ENCODE measurements around the gene PRTN3.

Gene PRTN3

DNA sequence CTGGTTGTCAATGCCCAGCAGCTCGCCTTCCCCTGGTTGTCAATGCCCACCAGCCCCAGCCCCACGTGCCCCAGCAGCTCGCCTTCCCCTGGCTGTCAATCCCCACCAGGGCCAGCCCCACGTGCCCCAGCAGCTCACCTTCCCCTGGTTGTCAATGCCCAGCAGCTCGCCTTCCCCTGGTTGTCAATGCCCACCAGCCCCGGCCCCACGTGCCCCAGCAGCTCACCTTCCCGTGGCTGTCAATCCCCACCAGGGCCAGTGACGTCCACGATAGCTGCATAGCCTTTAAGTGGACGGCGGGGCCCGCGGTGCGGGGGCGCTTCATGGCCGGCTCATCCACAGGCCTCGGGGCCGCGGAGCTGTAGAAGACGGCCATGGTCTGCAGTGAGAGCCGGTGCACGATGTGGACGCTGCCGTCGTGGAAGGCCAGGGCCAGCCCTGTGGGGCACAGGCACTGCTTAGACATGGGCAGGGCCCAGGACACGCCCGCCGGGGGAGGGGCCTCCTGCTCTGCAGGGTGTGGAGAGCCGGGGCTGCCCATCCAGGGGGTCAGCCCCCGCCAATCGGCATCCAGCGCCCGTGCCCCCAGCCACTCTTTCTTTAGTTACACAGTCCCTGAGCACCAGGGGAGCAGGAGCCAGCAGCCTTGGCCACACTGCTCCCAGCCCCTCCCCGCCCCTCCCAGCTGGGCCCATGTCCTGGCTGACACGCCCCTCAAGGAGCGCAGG lies 39.1 kb downstream of the PRTN3 start:
- H3K23ac ChIP-seq (ENCODE audit: low read depth, low read length, poor library complexity): peak overlapping the region; percentile 85
- WGBS, 2 donors (ENCODE audit: extremely low coverage in 2 of 2, insufficient read length in 2 of 2, insufficient replicate concordance in 1 of 2): no CpG with 5 or more reads among the region's 37 CpGs
- H4K91ac ChIP-seq (ENCODE audit: low read depth, low read length, poor library complexity): no peak overlapping the region
- no peak overlapping the region for H3K4ac ChIP-seq (ENCODE audit: low read length)
- peaks cover 12% of the 10 kb centered on the region for H3K79me1 ChIP-seq (ENCODE audit: low read depth, low read length)
- no peak overlapping the region for H2BK15ac ChIP-seq (ENCODE audit: low read length)
- no peak overlapping the region for H4K8ac ChIP-seq (ENCODE audit: low read depth, low read length)
- H3K27ac ChIP-seq (replicated peaks; ENCODE audit: low read length): no peak overlapping the region
- no peaks in the 10 kb centered on the region for H3K27me3 ChIP-seq (ENCODE audit: control insufficient read depth in 3 of 3, insufficient read depth in 3 of 3, low read depth in 1 of 3, low read length in 3 of 3)
- H3K9me3 ChIP-seq (replicated peaks in 1 of 2; ENCODE audit: control insufficient read depth in 2 of 2, insufficient read depth in 1 of 2, low read depth in 1 of 2, low read length in 2 of 2): peaks cover 0 to 6% of the 10 kb centered on the region in 2 donors
- H3K4me1 ChIP-seq (ENCODE audit: control insufficient read depth in 2 of 2, insufficient read depth in 1 of 2, low read depth in 1 of 2, low read length in 2 of 2): no peaks in the 10 kb centered on the region
- H2BK5ac ChIP-seq (ENCODE audit: low read length): no peak overlapping the region
- no peak overlapping the region for H3K4me3 ChIP-seq (ENCODE audit: low read length in 2 of 2)
- no peak overlapping the region for H3K14ac ChIP-seq (ENCODE audit: low read length)
- H2AK5ac ChIP-seq (ENCODE audit: low read depth, low read length): no peak overlapping the region
- peaks cover 53 to 76% of the 10 kb centered on the region in 2 donors for H3K36me3 ChIP-seq (replicated peaks in 1 of 2; ENCODE audit: control insufficient read depth in 2 of 2, insufficient read depth in 2 of 2, low read length in 2 of 2)
- no peak overlapping the region for H3K9ac ChIP-seq (ENCODE audit: low read depth, low read length, poor library complexity)
- no peak overlapping the region for H2BK120ac ChIP-seq (ENCODE audit: low read depth, low read length)
- no peak overlapping the region for H2AFZ ChIP-seq (ENCODE audit: low read length)
- no peak for DNase-seq (ENCODE audit: low spot score)
- no peak overlapping the region for H3K4me2 ChIP-seq (ENCODE audit: insufficient read depth, low read length, poor library complexity, severe bottlenecking)
- no peak overlapping the region for H3K18ac ChIP-seq (ENCODE audit: low read length)
- H2BK12ac ChIP-seq (ENCODE audit: low read length): no peak overlapping the region

DNA sequence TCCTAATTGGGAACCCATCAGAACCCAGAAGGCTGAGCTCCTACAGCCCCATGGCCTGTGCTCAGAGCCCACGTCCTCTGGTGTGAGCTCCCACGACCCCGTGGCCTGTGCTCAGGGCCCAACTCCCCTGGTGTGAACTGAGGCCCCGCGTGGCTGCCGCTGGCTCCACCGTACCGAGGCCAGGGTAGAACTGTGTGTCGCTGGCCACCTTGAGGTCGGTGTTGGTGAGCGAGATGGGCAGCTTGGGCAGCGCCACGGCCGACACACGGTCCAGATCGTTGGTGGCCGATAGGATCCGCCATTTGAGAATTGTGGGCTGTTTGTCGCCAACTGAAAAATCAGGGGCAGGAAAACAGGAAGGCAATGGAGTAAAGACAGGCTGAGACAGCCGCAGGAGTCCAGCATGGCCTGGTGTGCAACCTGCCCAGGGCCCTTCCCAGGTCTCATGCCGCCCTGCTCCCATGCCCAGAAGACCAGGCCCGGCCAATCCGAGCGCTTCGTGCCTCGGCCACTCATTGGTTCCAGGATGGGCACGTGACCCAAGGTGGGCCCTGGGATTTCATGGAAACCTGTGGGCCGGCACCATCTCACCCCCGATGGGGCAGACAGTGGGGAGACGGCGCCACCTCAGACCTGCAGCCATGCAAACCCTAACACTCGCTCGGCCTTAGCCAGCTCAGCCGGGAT lies 40.7 kb downstream of the PRTN3 start:
- H4K91ac ChIP-seq (ENCODE audit: low read depth, low read length, poor library complexity): no peak overlapping the region
- peak overlapping the region; percentile 73 for H3K23ac ChIP-seq (ENCODE audit: low read depth, low read length, poor library complexity)
- no peak overlapping the region for H2AFZ ChIP-seq (ENCODE audit: low read length)
- no peak overlapping the region for H3K14ac ChIP-seq (ENCODE audit: low read length)
- no peak overlapping the region for H3K18ac ChIP-seq (ENCODE audit: low read length)
- peak overlapping the region; percentile 66 for H2BK5ac ChIP-seq (ENCODE audit: low read length)
- H3K36me3 ChIP-seq (replicated peaks in 1 of 2; ENCODE audit: control insufficient read depth in 2 of 2, insufficient read depth in 2 of 2, low read length in 2 of 2): peaks cover 50 to 77% of the 10 kb centered on the region in 2 donors
- no CpG with 5 or more reads among the region's 34 CpGs for WGBS, 2 donors (ENCODE audit: extremely low coverage in 2 of 2, insufficient read length in 2 of 2, insufficient replicate concordance in 1 of 2)
- H3K27me3 ChIP-seq (ENCODE audit: control insufficient read depth in 3 of 3, insufficient read depth in 3 of 3, low read depth in 1 of 3, low read length in 3 of 3): no peaks in the 10 kb centered on the region
- DNase-seq (ENCODE audit: low spot score): no peak
- no peak overlapping the region for H3K27ac ChIP-seq (replicated peaks; ENCODE audit: low read length)
- peak overlapping the region; percentile 75 for H2AK5ac ChIP-seq (ENCODE audit: low read depth, low read length)
- H2BK12ac ChIP-seq (ENCODE audit: low read length): no peak overlapping the region
- peak overlapping the region; percentile 43 for H4K8ac ChIP-seq (ENCODE audit: low read depth, low read length)
- no peak overlapping the region for H2BK120ac ChIP-seq (ENCODE audit: low read depth, low read length)
- H3K4me3 ChIP-seq (ENCODE audit: low read length in 2 of 2): peak overlapping the region in 1 of 2 donors; percentile 18
- peak overlapping the region; percentile 44 for H3K9ac ChIP-seq (ENCODE audit: low read depth, low read length, poor library complexity)
- no peak overlapping the region for H3K4me2 ChIP-seq (ENCODE audit: insufficient read depth, low read length, poor library complexity, severe bottlenecking)
- H3K4me1 ChIP-seq (ENCODE audit: control insufficient read depth in 2 of 2, insufficient read depth in 1 of 2, low read depth in 1 of 2, low read length in 2 of 2): no peaks in the 10 kb centered on the region
- H3K4ac ChIP-seq (ENCODE audit: low read length): no peak overlapping the region
- peaks cover 15% of the 10 kb centered on the region for H3K79me1 ChIP-seq (ENCODE audit: low read depth, low read length)
- H3K9me3 ChIP-seq (replicated peaks in 1 of 2; ENCODE audit: control insufficient read depth in 2 of 2, insufficient read depth in 1 of 2, low read depth in 1 of 2, low read length in 2 of 2): peaks cover 0 to 6% of the 10 kb centered on the region in 2 donors
- H2BK15ac ChIP-seq (ENCODE audit: low read length): no peak overlapping the region

DNA sequence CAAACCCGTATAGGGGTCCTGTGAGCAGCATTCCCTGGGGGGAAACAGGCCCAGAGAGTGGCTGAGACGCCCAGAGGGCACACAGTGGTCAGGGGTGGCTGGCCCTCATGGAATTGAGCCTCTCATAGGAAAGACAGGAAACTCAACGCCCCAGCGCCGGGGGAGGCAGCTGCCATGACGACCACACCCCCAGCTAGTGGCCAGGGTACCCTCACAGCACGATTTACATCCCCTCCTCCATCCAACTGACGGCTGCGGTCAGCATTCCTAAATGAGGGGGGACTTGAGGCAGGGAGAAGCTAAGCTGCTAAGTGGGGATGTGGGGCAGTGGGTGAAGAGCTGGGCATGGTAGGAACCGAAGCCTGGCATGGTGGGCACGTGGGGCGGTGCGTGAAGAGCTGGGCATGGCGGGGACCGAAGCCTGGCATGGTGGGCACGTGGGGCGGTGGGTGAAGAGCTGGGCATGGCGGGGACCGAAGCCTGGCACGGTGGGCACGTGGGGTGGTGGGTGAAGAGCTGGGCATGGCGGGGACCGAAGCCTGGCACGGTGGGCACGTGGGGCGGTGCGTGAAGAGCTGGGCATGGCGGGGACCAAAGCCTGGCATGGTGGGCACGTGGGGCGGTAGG lies 42.2 kb downstream of the PRTN3 start:
- Histone ChIP-seq H3K14ac (ENCODE audit: low read length) (no peak overlapping the region), H2BK15ac (ENCODE audit: low read length) (no peak overlapping the region), H3K27me3 (ENCODE audit: control insufficient read depth in 3 of 3, insufficient read depth in 3 of 3, low read depth in 1 of 3, low read length in 3 of 3) (no peaks in the 10 kb centered on the region), H3K9me3 (replicated peaks in 1 of 2; ENCODE audit: control insufficient read depth in 2 of 2, insufficient read depth in 1 of 2, low read depth in 1 of 2, low read length in 2 of 2) (peaks cover 0 to 6% of the 10 kb centered on the region in 2 donors), H3K18ac (ENCODE audit: low read length) (no peak overlapping the region), H3K4me1 (ENCODE audit: control insufficient read depth in 2 of 2, insufficient read depth in 1 of 2, low read depth in 1 of 2, low read length in 2 of 2) (no peaks in the 10 kb centered on the region), H2BK120ac (ENCODE audit: low read depth, low read length) (no peak overlapping the region), H2BK12ac (ENCODE audit: low read length) (no peak overlapping the region), H2AFZ (ENCODE audit: low read length) (no peak overlapping the region), H3K79me1 (ENCODE audit: low read depth, low read length) (peaks cover 12% of the 10 kb centered on the region), H4K8ac (ENCODE audit: low read depth, low read length) (peak overlapping the region; percentile 17), H3K4ac (ENCODE audit: low read length) (no peak overlapping the region), H3K4me2 (ENCODE audit: insufficient read depth, low read length, poor library complexity, severe bottlenecking) (no peak overlapping the region), H2BK5ac (ENCODE audit: low read length) (no peak overlapping the region), H3K27ac (replicated peaks; ENCODE audit: low read length) (no peak overlapping the region), H4K91ac (ENCODE audit: low read depth, low read length, poor library complexity) (no peak overlapping the region), H3K9ac (ENCODE audit: low read depth, low read length, poor library complexity) (no peak overlapping the region), H2AK5ac (ENCODE audit: low read depth, low read length) (no peak overlapping the region), H3K23ac (ENCODE audit: low read depth, low read length, poor library complexity) (no peak overlapping the region), H3K4me3 (ENCODE audit: low read length in 2 of 2) (no peak overlapping the region), H3K36me3 (replicated peaks in 1 of 2; ENCODE audit: control insufficient read depth in 2 of 2, insufficient read depth in 2 of 2, low read length in 2 of 2) (peaks cover 51 to 85% of the 10 kb centered on the region in 2 donors)
- no peak for DNase-seq (ENCODE audit: low spot score)
- WGBS, 2 donors (ENCODE audit: extremely low coverage in 2 of 2, insufficient read length in 2 of 2, insufficient replicate concordance in 1 of 2): no CpG with 5 or more reads among the region's 30 CpGs

DNA sequence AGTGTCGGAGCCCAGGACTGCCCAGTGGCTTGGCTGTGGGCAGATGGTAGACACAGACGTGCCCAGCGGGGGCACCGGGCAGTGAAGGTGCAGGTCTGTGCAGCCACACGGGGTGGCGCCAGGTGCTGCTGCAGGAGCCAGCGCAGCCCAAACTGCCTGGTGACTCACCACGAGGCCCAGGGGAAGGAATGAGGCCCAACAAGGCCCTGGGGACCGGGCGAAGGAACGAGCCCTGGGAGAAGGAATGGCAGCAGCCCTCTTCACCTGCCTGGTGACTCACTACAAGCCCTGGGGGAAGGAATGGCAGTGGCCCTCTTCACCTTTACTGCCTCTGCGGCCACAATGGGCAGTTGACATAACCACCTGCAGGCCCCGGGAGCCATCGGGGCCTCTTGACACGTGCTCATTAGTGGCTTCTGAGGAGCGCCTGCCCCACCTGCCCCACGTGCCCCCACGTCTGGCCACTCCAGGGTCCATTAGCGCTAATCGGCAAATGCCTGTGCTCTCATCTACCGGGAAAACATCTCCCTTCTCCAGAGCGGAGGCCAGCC lies 42.9 kb downstream of the PRTN3 start:
- no peak overlapping the region for H2BK120ac ChIP-seq (ENCODE audit: low read depth, low read length)
- H3K4me3 ChIP-seq (ENCODE audit: low read length in 2 of 2): no peak overlapping the region
- no peak overlapping the region for H2BK15ac ChIP-seq (ENCODE audit: low read length)
- H2BK12ac ChIP-seq (ENCODE audit: low read length): no peak overlapping the region
- peaks cover 12% of the 10 kb centered on the region for H3K79me1 ChIP-seq (ENCODE audit: low read depth, low read length)
- H4K8ac ChIP-seq (ENCODE audit: low read depth, low read length): no peak overlapping the region
- H3K27me3 ChIP-seq (ENCODE audit: control insufficient read depth in 3 of 3, insufficient read depth in 3 of 3, low read depth in 1 of 3, low read length in 3 of 3): no peaks in the 10 kb centered on the region
- H3K4me2 ChIP-seq (ENCODE audit: insufficient read depth, low read length, poor library complexity, severe bottlenecking): no peak overlapping the region
- DNase-seq (ENCODE audit: low spot score): no peak
- WGBS, 2 donors (ENCODE audit: extremely low coverage in 2 of 2, insufficient read length in 2 of 2, insufficient replicate concordance in 1 of 2): no CpG with 5 or more reads among the region's 22 CpGs
- H3K9ac ChIP-seq (ENCODE audit: low read depth, low read length, poor library complexity): no peak overlapping the region
- H3K14ac ChIP-seq (ENCODE audit: low read length): no peak overlapping the region
- H2BK5ac ChIP-seq (ENCODE audit: low read length): no peak overlapping the region
- H3K9me3 ChIP-seq (replicated peaks in 1 of 2; ENCODE audit: control insufficient read depth in 2 of 2, insufficient read depth in 1 of 2, low read depth in 1 of 2, low read length in 2 of 2): peaks cover 0 to 6% of the 10 kb centered on the region in 2 donors
- H2AK5ac ChIP-seq (ENCODE audit: low read depth, low read length): no peak overlapping the region
- no peak overlapping the region for H2AFZ ChIP-seq (ENCODE audit: low read length)
- H3K36me3 ChIP-seq (replicated peaks in 1 of 2; ENCODE audit: control insufficient read depth in 2 of 2, insufficient read depth in 2 of 2, low read length in 2 of 2): peaks cover 52 to 89% of the 10 kb centered on the region in 2 donors
- H3K4ac ChIP-seq (ENCODE audit: low read length): no peak overlapping the region
- H3K27ac ChIP-seq (replicated peaks; ENCODE audit: low read length): no peak overlapping the region
- H4K91ac ChIP-seq (ENCODE audit: low read depth, low read length, poor library complexity): no peak overlapping the region
- no peaks in the 10 kb centered on the region for H3K4me1 ChIP-seq (ENCODE audit: control insufficient read depth in 2 of 2, insufficient read depth in 1 of 2, low read depth in 1 of 2, low read length in 2 of 2)
- H3K23ac ChIP-seq (ENCODE audit: low read depth, low read length, poor library complexity): no peak overlapping the region
- H3K18ac ChIP-seq (ENCODE audit: low read length): no peak overlapping the region

Measured in neuronal stem cell (in vitro differentiated cells).